ENCODE data around the gene CENPX.

- TF ChIP-seq CTCF (IDR thresholded peaks at IDR 0.05) (no peak), POLR2AphosphoS5 (IDR thresholded peaks at IDR 0.05) (no peak), POLR2A (IDR thresholded peaks at IDR 0.05) (no peak), EP300 (IDR thresholded peaks at IDR 0.05) (no peak)
Observed at GRCh38 chr17:81998691-81999438, 23.8 kb downstream of the CENPX start.
